GM19372 (cell line): Measurements from ENCODE around the gene CSNK1E.

Source experiments
- ATAC-seq: cut with Tn5 transposase; IDR thresholded peaks from one replicate; pipeline ENCODE4 v1.9.1; 2021; ENCODE audit warnings: mild to moderate bottlenecking, low read depth, moderate library complexity; ENCODE audit not compliant: unreplicated experiment

The CSNK1E gene

DNA sequence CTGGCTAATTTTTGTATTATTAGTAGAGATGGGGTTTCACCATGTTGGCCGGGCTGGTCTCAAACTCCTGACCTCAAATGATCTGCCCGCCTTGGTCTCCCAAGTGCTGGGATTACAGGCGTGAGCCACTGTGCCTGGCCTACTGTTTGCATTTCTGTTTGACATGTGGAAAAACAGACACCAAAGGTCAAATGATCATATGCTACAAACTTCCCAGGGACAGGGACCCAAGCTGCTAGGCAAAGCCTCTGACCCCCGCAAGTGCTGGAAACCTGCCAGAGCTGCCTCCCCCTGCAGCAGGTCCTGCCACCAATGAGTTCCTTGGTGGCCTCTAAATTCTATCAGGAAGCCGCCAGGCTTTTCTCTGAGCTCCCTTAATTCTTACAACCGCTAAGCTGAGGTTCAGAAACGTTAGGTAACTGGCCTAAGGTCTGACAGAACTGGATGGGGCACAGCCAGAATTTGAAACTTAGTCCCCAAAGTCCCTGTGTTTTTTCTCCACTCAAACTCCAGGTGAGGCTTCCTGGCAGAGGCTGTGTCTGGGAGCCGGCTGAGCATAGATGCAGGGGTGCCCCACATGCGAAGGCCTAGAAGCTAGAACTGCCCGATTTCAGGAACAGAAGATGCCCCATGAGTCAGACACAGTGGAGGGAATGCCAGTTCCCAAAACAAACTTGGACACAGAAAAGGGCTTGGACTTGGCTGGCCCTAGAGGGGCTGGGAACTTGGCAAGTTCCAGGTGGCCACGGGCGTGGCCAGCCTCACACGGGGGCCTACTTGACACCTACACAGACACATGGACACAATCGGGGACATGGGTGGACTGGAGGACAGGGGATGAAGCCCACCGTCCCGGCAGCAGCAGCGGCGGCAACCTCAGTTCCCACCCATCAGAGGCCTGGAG lies 7.4 kb downstream of the CSNK1E start:
- no peak for ATAC-seq

DNA sequence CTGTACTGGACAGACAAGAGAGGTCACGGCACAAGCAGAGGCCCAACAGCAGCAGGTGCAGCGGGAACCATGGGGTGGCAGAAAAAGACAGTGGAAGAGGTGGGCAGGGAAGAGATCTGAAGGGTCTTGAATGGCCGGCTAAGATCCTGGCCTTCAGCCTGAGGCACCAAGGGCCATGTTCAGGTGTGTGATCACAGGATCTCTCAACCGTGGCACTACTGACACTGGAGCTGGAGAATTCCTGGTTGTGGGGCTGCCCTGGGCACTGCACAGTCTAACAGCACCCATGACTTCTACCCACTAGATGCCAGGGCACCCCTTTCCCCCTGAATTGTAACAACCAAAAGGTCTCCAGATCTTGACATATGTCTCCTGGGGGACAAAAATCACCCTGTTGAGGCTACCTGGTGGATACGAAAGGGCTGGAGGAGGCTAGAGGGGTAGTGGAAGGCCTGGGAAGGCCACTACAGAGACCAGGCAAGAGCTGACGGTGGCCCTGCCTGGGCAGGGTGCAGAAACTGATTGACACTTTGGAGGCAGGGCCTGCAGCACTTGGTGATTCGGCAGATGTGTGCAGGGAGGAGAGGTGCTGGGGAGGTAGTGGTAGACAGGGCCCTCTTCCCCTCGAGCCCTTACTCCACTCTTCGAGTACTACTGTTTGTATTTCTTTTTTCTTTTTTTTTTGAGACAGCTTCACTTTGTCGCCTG lies 8.3 kb downstream of the CSNK1E start:
- no peak for ATAC-seq

DNA sequence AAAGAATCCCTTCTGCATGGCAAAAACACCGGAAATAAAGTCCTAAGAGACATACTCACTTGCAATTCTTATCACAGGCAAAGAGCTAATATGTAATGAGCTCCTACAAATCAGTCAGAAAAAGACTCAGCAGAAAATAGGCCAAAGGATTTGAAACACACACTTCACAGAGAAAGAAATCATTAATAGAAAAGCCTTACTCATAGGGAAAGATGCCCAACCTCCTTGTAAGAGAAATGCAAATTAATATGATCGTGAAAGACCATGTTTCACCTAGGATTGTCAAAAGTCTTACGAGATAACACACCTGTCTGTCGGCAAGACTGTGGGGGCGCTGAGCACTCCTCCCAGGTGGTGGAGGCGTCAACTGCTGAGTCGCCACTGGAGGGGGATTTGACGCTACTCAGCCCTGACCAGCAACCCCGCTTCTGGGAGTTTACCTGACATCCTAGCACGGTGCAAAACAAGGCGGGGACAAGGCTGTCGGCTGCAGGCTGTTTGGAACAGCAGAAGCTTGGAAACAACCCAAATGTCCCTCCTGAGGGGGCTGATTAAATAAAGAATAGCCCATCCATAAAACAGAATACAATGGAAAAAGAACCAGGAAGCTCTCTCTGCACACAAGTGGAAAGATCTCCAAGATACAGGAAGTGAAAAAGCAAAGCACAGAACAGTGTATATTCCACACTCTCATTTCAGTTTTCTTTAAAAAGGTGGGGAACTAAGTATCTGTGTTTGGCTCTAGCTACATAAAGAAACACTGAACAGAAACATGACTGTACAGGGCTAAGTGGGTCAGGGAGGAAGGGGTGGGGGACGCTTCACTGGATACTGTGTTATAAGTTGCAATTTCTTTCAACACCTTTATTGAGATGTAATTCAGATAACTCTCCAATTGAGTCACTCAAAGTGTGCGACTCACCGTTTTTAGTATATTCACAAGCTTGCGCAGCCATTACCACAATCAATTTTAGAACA lies 11.5 kb downstream of the CSNK1E start:
- ATAC-seq, result peak; percentile 77

DNA sequence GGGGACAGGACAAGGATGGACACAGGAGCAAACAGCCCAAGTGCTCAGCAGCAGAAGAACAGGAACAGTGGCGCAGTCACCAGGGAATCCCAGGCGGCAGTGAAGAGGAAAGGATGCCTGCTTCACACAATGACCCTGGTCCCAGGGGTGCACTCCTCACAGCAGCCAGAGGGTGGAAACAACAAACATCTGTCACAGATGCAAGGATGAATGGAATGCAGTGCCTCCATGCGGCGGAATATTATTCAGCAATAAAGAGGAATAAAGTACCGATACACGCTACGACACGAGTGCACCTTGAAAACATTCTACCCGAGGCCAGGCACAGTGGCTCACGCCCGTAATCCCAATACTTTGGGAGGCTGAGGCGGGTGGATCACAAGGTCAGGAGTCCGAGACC lies 12.7 kb downstream of the CSNK1E start:
- no peak for ATAC-seq

DNA sequence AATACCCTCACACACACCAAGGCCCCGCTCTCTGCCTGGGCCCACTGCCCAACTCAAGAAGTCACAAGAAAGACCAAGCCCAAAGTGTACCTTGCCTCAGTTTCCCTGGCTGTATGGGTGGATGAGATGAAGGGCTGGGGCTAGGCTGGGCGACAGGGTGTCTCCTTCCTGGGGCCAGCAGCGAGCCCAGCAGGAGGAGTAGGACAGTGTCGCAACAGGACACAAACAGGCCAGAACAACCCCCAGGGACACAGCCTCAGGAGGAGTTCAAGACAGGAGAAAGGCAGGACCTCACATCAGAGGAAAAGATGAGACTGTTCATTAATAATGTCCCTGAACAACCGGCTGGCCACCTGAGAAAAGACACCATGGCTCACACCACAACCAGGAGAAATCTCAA lies 13.3 kb downstream of the CSNK1E start:
- no peak for ATAC-seq

DNA sequence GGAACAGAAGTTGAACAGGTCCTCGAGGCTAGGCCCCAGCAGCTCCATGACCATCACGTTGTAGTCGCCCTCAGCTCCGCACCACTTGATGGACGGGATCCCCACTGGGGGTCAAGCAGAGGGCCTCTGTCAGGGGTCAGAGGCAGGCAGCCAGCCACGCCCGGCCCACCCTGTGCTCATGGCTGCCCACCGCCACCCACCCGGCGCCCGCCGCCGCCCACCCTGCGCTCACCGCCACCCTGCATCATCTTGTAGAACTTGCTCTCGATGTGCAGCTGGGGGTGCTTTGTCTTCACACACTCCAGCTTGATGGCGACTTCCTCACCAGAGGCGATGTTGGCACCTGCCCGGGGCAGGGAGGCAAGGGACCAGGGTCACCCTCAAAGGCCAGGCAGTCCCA lies 14.3 kb downstream of the CSNK1E start:
- no peak for ATAC-seq

DNA sequence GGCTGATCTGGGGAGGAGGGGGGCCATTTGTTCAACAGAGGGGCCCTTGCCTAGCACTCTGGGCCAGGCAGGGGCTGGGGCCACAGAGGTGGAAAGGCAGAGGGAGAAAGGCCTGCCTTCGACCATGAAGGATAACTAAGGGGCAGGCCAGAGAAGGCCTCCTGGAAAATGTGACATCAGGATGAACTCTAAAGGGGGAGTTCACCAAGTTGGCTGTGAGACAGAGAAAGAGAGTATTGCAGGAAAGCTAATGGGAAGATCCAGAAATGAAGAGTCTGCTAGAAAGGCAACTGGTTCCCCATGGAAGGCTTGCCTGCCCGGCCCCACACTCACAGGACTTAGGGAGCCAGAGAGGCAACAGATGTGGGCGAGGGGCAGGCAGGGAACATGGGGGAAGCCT lies 16.3 kb downstream of the CSNK1E start:
- no peak for ATAC-seq

DNA sequence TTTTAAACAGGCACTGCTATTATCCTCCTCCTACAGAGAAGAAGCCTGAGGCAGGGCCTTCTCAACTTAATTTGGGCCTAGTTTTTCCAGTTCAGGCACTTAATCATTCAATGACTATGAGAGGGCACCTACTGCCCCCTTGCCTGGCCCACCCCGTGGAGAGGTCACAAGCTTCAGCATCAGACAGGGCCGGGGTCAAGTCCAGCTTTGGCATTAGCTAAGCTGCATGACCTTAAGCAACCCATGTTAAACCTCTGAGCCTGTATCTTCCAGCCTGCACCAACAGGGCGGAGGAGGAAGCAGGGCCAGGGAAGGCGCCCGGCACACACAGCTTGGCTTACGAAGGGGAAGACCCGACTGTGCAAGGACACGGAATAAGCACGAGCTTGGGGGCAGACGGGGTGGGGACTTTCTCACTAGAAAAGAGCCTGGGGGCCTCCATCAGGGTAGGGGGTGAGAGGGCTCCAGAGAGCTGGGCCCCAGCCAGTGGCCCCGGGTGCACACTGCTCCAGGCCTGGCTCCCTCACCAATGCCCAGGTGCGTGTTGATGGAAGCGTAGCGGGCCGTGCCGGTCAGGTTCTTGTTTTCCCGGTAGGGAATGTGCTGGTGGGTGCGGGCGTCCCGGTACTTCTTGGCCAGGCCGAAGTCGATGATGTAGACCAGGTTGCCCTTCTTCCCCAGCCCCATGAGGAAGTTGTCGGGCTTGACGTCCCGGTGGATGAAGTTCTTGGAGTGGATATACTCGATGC lies 16.9 kb downstream of the CSNK1E start:
- no peak for ATAC-seq

DNA sequence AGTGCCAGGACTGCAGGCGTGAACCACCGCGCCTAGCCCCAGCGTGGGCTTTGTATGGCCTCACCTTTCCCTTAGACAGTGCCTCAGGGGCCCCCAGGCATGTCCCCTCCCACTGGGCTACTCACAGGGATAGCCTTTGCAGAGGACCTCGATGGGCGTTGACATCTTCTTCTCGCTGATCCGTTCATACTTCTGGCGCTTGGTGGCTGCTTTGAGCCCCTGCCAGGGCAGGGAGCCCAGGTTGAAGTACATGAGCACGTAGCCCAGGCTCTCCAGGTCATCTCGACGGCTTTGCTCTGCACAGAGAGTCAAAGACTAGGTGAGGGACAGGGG lies 17.5 kb downstream of the CSNK1E start:
- no peak for ATAC-seq

DNA sequence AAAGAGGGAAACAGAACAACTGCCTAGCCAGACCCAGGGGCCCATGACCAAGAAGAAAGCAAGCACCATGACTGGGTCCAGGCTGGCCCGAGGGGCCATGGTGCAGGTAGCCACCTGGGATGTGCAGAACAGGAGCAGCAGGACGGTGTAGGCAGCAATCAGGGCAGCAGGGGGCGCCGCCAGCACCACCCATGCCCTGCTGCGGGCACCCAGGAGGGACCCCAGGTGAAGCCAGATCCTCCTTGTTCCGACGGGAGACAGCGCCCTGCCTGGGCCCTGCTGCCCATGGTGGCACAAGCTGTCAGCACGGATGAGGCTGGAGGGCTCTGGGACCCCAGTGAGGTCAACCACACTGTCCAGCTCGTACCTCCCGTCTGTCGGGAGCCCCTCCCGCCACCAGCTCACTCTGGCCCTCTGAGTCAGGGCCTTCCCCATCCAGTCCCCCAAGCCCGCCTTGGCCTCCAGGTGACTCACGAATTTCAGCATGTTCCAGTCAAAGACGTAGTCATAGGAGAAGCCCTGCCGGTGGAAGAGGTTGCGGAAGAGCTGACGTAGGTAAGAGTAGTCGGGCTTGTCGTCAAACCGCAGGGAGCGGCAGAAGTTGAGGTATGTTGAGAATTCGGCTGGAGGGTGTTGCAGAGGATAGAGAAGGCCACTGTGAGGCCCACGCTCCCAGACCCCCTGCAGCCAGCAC lies 18.8 kb downstream of the CSNK1E start:
- ATAC-seq, result no peak

DNA sequence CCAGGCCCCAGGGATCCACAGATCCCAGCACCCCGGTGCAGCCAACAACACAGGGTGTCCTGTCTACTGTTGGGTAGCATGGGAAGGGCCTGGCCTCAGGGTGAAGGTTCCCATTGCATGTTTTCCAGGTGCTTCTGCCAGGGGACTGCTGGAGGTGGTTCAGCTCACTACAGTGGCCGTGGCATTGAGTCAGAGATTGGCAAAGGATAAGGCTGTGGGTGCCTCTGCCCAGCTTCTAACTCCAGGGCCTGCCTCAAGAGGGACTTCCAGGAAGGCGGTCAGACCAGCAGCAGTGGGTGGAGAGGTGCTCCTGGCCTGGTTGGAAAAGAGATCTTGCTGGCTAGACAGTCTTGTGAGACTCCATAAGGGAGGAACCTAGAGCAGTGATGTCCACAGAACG lies 20.9 kb downstream of the CSNK1E start:
- no peak for ATAC-seq

DNA sequence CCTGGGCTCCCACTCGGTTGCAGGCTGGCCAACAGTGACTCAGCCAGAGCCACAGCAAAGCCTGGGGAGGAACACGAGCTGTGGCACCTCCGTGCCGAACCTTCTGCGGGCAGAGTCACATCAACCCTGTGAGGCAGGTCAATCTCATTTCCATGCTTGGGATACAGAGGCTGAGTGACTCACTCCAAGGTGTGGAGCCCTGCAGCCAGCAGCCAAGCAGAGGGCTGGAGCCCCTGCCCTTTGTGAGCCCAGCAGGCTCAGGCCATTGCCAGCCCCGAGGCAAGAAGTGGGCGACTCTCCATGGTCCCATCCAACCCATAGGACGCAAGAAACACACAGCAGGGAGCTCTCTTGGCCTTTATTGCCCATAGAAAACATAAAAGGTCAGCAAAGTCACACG lies 21.4 kb downstream of the CSNK1E start:
- ATAC-seq, result no peak

DNA sequence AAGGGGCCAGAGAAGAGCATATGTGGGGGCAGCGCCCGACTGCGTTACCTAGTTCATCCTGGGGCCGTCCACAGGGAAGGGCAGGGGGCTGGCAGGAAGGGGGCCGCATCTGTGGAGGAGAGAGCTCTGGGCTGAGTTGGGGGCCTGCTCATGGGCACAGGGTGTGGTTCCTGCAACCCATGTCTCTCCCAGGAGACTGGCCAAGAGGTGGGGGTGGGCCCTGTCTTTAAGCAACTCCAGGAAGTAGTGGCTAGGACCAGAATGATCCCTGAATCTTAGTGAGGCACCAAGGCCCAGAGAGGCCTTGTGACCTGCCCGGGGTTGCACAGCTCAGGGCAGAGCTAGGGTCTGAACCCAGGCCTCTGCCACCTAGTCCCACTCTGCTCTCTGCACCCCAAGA lies 21.9 kb downstream of the CSNK1E start:
- no peak for ATAC-seq

DNA sequence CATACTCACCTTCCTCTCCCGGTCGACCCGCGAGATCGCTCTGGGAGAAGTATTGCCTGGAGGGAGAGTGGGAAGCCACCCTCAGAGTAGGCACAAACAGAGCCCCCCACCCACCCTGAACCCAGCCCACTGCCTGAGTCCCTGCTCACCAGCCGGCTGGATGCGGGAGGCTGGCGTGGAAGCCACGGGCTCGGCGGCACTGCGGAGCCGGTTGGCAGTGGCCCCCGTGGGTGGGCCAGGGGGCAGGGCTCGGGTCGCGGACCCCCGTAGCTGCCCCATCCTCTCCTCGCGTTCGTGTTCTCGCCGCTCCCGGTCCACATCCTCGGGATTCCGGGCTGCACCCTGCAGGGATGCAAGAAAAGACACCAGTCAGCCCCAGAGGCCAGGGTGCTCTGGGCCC lies 23.0 kb downstream of the CSNK1E start:
- no peak for ATAC-seq

DNA sequence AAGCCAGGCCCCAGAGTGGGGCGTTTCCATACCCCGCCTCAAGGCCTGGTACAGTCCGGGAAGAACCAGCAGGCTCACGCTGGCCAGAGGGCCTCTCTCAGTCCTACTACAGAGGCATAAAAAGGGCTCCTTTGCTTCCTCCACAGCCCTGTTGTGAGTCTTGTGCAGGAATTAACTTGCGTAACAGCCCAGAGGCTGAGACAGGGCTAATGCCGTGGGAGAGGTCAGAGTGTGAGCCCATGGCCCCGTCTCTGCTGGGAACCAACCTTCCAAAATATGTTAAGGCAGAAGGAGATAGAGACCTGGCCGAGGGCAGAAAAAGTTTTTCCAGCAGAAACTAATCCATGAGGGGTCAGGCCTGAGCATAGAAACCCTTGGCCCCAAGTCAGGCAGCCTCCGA lies 24.5 kb downstream of the CSNK1E start:
- ATAC-seq, result no peak

DNA sequence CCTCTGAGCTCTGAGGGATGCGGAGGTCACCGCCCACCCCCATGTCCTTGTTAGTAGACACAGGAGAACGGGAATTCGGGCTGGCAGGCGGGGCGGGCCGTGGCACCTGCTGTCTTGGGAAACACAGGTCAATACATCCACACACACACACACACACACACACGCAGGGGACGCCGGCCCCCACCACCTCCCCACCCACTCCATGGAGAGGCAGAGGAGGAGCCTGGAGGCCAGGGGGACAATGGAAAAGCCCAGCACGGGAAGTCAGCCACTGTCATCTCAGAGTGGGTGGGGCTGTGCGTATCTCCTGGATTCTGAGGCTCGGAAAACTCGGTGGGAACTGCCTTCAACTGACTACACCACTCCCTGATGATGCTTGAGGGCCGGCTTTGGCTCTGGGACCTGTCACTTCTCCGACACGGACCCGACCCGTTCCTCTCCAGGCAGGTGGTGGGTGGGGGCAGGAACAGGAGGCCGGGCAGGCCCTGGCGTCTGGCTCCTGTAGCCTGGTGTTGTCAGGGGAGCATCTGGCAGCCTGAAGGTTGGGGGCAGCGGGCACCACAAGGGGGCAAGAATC lies 25.9 kb downstream of the CSNK1E start:
- ATAC-seq, result no peak

DNA sequence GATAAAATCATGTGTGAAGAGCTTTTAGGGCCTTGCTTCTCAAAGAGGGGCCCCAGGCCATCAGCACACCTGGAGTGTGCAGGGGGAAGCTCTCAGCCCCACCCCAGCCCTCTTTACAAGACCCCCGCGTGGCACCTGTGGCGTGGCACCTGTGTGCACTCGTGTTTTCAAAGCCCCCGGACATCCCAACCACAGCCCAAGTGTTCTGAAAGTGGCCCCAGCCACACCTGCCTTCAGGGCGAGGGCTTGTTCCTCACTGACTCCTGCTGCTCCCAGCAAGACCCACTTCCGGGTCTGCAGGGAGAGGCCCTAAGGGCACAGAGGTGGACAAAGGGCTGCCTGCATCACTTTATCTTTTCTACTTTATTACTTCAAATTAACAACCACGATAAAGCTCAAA lies 26.9 kb downstream of the CSNK1E start:
- no peak for ATAC-seq

DNA sequence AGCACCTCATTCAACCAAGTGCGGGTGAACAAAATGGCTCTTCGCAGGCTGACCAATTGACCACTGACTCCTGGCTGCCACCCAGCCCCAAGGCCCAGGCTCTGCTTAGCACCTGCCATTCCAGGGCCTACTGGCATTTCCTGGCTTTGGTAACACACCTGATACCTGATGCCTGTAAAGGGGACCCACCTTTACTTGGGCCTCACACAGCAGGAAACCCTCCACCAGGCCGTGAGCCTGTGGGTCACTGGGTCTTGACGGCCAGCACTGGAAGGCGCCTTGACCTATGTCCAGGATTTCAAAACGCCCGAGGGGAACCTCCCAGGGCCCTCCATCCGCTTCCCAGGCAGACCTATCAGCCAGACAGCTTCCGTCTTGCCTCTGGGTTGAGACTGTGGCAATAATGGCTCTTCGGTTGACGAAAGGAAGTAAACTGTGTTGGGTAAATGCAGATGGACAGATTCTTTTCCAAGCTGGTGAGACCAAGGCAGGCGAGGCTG lies 27.6 kb downstream of the CSNK1E start:
- ATAC-seq, result no peak
